Spleen (tissue), 11 donors: Measurements from ENCODE around the gene TMEM120B. TPM values are rescaled to one million over a fixed set of nuclear protein-coding genes. Genes with fewer than 3 reads are reported as not detected.
A peak's percentile ranks its signal among the peaks of the same experiment; 100 is the strongest.
"Not testable (repeated sequence)": the region's sequence is repeated elsewhere in the genome, so short reads cannot be mapped to it uniquely, and the experiment has no call there.

Experiments
- DNase-seq: peaks from one replicate; pipeline ENCODE4 v3.0.0-alpha.2; 2020
- H3K27ac ChIP-seq, 8 donors: fragments of 200-600 bp; sonication (generic) in 7 of 8; 1 replicate in 4 of 8; 2 replicates in 4 of 8; pipeline versions ENCODE4 v1.5.0 to v1.8.0; 2016 to 2021; ENCODE audit warnings: inconsistent platforms in 4 of 8, mild to moderate bottlenecking in 4 of 8, moderate library complexity in 1 of 8
- H3K27me3 ChIP-seq, 7 donors: fragments of 200-600 bp; sonication (generic) in 6 of 7; replicated peaks in 1 of 7; 1 replicate in 4 of 7; 2 replicates in 3 of 7; pipeline versions ENCODE4 v1.5.0 to v1.8.0; 2016 to 2021; ENCODE audit warnings: inconsistent platforms in 3 of 7, mild to moderate bottlenecking in 1 of 7
- H3K36me3 ChIP-seq, 6 donors: fragments of 200-600 bp; sonication (generic) in 5 of 6; 1 replicate in 4 of 6; 2 replicates in 2 of 6; pipeline versions ENCODE4 v1.5.0 to v1.8.0; 2016 to 2021; ENCODE audit warnings: inconsistent platforms in 2 of 6
- H3K4me1 ChIP-seq, 6 donors: fragments of 200-600 bp; sonication (generic) in 5 of 6; 1 replicate in 3 of 6; 2 replicates in 3 of 6; pipeline versions ENCODE4 v1.5.0 to v1.8.0; 2016 to 2021; ENCODE audit warnings: inconsistent platforms in 3 of 6
- H3K4me3 ChIP-seq, 8 donors: fragments of 200-600 bp; sonication (generic) in 7 of 8; 1 replicate in 4 of 8; 2 replicates in 4 of 8; pipeline versions ENCODE4 v1.5.0 to v1.8.0; 2016 to 2021; ENCODE audit warnings: inconsistent platforms in 4 of 8, mild to moderate bottlenecking in 4 of 8, moderate library complexity in 2 of 8
- H3K9me3 ChIP-seq, 8 donors: fragments of 200-600 bp; sonication (generic) in 7 of 8; 1 replicate in 4 of 8; 2 replicates in 4 of 8; pipeline versions ENCODE4 v1.5.0 to v1.8.0; 2016 to 2021; ENCODE audit warnings: inconsistent platforms in 4 of 8
- POLR2A ChIP-seq, 3 donors: fragments of 450-650 bp; IDR thresholded peaks; one replicate each; pipeline ENCODE4 v1.5.1; 2017; ENCODE audit warnings: antibody characterized with exemption in 3 of 3, mild to moderate bottlenecking in 1 of 3
- POLR2AphosphoS5 ChIP-seq, 3 donors: sonication (generic); formaldehyde crosslinking; IDR thresholded peaks; one replicate each; pipeline ENCODE4 v1.5.1; 2017; ENCODE audit warnings: antibody characterized with exemption in 3 of 3
- WGBS, 5 donors: extraction: QIAGEN DNeasy Blood & Tissue Kit in 3 of 5; methylation state at CpG; one replicate each; pipeline versions ENCODE4 v1.1.5 to v1.1.7; 2013 to 2018; 5-methylcytosine and 5-hydroxymethylcytosine counted together
- intact Hi-C: fragments of 100-400 bp; cut with DNase I; formaldehyde crosslinking; loops from one replicate; pipeline ENCODE4 v1.15.0; 2023; ENCODE audit warnings: low total_unique reads
- polyA plus RNA-seq, 3 donors: library from polyadenylated mRNA; stranded (reverse); fragments of 200-250 nt; gene quantifications; one replicate each; pipeline ENCODE4 v1.2.1, GENCODE V29; 2013
- total RNA-seq, 7 donors: library from RNA; depleted of rRNA in 3 of 7; stranded (reverse); fragments of >200 nt in 3 of 7; fragmentation: NEBNext Ultra II Directional in 4 of 7; extraction: Animal tissue kit (Norgen Biotek cat#: 25700) in 4 of 7; gene quantifications; one replicate each; pipeline versions ENCODE4 v1.1.0 to v1.2.1, GENCODE V29; 2016 to 2021
- TF ChIP-seq, protein P1 (sequence below), 11 experiments: fragments of 200-600 bp in 7 of 11; fragments of 450-650 bp in 4 of 11; sonication (generic) in 4 of 11; IDR thresholded peaks in 8 of 11; conservative IDR thresholded peaks in 3 of 11; 1 replicate in 7 of 11; 2 replicates in 4 of 11; pipeline versions ENCODE4 v1.4.0 to v1.8.0; 2016 to 2021; ENCODE audit warnings: antibody characterized with exemption in 11 of 11, inconsistent platforms in 4 of 11, mild to moderate bottlenecking in 1 of 11
- donor health status: healthy with polysubstance abuse.
- donor health status: DM: no; HTN: no; CAD: no; lungs with moderate emphysema.
- donor health status: DM: no; HTN: no; CAD: no.
- donor health status: Bipolar disorder and iron deficiency.
- donor health status: healthy.
- donor health status: DM: no; HTN: no; CAD: no.
- donor health status: DM: yes; HTN: yes; CAD: no.

The TMEM120B gene
- total and polyA plus RNA-seq, 10 donors, result 2.9 to 8.9 (median 5.8) TPM

DNA sequence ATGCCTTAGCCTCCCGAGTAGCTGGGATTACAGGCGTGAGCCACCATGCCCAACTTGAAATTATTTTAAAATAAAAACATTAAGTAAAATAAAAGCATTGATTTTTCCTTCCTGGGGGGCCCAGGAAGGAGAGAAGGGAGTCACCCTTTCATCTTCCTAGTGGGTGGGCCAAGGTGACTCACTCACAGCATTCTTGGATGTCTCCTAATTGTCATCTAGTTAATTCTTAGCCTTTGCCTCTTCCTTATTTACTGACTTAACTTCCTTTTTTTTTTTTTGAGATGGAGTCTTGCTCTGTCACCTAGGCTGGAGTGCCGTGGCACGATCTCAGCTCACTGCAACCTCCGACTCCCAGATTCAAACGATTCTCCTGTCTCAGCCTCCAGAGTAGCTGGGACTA is 29.2 kb downstream of the TMEM120B start:
- no peak for DNase-seq
- Histone ChIP-seq H3K36me3 (no peaks in the 10 kb centered on the region), H3K9me3 (no peaks in the 10 kb centered on the region), H3K4me1 (no peaks in the 10 kb centered on the region), H3K27ac (no peak overlapping the region), H3K4me3 (no peak overlapping the region), H3K27me3 (no peaks in the 10 kb centered on the region)
- TF ChIP-seq POLR2A (IDR thresholded peaks at IDR 0.05), result no peak
- TF ChIP-seq, protein P1, sequence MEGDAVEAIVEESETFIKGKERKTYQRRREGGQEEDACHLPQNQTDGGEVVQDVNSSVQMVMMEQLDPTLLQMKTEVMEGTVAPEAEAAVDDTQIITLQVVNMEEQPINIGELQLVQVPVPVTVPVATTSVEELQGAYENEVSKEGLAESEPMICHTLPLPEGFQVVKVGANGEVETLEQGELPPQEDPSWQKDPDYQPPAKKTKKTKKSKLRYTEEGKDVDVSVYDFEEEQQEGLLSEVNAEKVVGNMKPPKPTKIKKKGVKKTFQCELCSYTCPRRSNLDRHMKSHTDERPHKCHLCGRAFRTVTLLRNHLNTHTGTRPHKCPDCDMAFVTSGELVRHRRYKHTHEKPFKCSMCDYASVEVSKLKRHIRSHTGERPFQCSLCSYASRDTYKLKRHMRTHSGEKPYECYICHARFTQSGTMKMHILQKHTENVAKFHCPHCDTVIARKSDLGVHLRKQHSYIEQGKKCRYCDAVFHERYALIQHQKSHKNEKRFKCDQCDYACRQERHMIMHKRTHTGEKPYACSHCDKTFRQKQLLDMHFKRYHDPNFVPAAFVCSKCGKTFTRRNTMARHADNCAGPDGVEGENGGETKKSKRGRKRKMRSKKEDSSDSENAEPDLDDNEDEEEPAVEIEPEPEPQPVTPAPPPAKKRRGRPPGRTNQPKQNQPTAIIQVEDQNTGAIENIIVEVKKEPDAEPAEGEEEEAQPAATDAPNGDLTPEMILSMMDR (IDR thresholded peaks at IDR 0.05 in 8 of 11, conservative IDR thresholded peaks at IDR 0.05 in 3 of 11), result no peak
- TF ChIP-seq POLR2AphosphoS5 (IDR thresholded peaks at IDR 0.05), result no peak
- intact Hi-C loops, result no loop called here
- 70 to 79% (median 75%) methylated on average over 6 of the region's 6 CpGs for WGBS, 5 donors

DNA sequence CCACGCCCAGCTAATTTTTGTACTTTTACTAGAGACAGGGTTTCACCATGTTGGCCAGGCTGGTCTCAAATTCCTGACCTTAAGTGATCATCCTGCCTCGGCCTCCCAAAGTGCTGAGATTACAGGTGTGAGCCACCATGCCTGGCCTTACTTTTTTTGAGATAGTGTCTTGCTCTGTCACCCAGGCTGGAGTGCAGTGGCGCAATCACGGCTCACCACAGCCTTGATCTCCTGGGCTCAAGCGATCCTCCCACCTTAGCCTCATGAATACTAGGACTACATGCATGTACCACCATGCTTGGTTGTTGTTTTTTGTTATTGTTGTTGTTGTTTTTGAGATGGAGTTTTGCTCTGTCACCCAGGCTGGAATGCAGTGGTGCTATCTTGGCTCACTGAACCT is 33.0 kb downstream of the TMEM120B start:
- WGBS, 5 donors, result 93 to 99% (median 94%) methylated on average over 5 of the region's 5 CpGs
- DNase-seq, intact Hi-C loops, H3K36me3 ChIP-seq, H3K4me3 ChIP-seq, H3K27me3 ChIP-seq, H3K9me3 ChIP-seq, H3K27ac ChIP-seq: not testable (repeated sequence)
- peaks cover 0 to 14% (median 10%) of the 10 kb centered on the region in 6 donors for H3K4me1 ChIP-seq

DNA sequence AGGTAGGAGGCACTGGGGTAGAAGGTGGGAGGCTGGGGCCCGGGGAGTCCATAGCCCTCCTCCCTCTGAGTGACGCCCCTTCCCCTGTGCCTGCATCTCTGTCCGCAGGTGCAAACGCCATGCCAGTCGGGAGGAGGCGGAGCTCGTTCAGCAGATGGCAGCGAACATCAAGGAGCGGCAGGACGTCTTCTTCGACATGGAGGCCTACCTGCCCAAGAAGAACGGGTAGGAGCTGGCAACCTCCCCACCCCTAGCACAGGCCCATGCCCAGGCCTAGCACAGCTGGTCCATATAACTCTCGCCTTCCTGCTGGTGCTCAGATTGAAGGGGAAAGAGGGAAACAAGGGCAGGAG is 35.6 kb downstream of the TMEM120B start:
- TF ChIP-seq POLR2A (IDR thresholded peaks at IDR 0.05) (no peak), POLR2AphosphoS5 (IDR thresholded peaks at IDR 0.05) (no peak)
- TF ChIP-seq, protein P1 (IDR thresholded peaks at IDR 0.05 in 8 of 11, conservative IDR thresholded peaks at IDR 0.05 in 3 of 11), result no peak
- H3K27ac ChIP-seq, result peak overlapping the region in 4 of 8 donors; percentile 23 to 47 (median 34)
- 66 to 91% (median 71%) methylated on average over 12 to 13 of the region's 13 CpGs for WGBS, 5 donors
- no peak overlapping the region for H3K4me3 ChIP-seq
- intact Hi-C loops, result no loop called here
- H3K36me3 ChIP-seq, result peaks cover 0 to 12% (median 0%) of the 10 kb centered on the region in 6 donors
- peaks cover 0 to 14% (median 10%) of the 10 kb centered on the region in 6 donors for H3K4me1 ChIP-seq
- DNase-seq, result no peak
- H3K9me3 ChIP-seq, result no peaks in the 10 kb centered on the region
- no peaks in the 10 kb centered on the region for H3K27me3 ChIP-seq

DNA sequence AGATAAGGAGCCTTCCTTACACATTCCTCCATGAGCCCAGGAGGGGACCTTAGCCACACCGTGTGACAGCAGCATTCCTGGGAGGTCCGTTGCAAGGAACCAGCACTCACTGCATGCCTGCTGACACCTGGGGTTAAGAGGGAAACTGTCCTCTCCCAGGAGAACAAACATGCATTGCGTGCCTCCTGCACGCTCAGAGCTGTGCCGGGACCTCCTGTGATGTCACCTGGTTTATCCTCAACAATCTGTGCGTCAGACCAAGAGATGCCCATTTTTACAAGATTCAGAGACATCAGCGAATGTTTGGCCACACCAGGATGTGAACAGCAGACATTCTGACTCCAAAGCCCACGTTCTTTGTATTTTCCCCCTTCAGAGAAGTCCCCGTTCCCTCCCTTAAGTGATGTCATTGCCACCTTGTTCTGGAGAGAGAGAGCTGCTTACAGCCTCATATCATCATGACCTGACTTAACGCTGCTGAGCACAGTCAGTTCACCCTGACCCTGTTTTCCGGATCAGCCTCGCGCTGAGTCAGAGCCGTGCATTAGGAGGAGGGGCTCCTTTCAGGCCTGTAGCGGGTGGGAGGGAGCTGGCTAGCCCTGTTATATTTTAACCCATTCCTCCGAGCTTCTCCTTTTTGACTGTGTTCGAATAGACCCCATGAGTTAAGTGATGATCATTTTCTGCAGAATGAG is 36.2 kb downstream of the TMEM120B start:
- Histone ChIP-seq H3K4me1 (peaks cover 0 to 14% (median 10%) of the 10 kb centered on the region in 6 donors), H3K36me3 (peaks cover 0 to 12% (median 0%) of the 10 kb centered on the region in 6 donors), H3K4me3 (no peak overlapping the region), H3K27ac (peak overlapping the region in 4 of 8 donors; percentile 23 to 47 (median 34)), H3K27me3 (no peaks in the 10 kb centered on the region), H3K9me3 (no peaks in the 10 kb centered on the region)
- intact Hi-C loops, result no loop called here
- DNase-seq, result no peak
- WGBS, 5 donors, result 36 to 43% (median 38%) methylated on average over 17 of the region's 17 CpGs
- TF ChIP-seq POLR2A (IDR thresholded peaks at IDR 0.05) (no peak), POLR2AphosphoS5 (IDR thresholded peaks at IDR 0.05) (peak in 2 of 3 donors; percentile 59 to 70)
- TF ChIP-seq, protein P1 (IDR thresholded peaks at IDR 0.05 in 8 of 11, conservative IDR thresholded peaks at IDR 0.05 in 3 of 11), result no peak
